GM18519 (cell line): ENCODE results near the gene GCLC.
A peak's percentile ranks its signal among the peaks of the same experiment; 100 is the strongest.
"Not testable (repeated sequence)": the region's sequence is repeated elsewhere in the genome, so short reads cannot be mapped to it uniquely, and the experiment has no call there.

Source experiments
- ATAC-seq: cut with Tn5 transposase; IDR thresholded peaks from one replicate; pipeline ENCODE4 v1.9.1; 2021; ENCODE audit warnings: mild to moderate bottlenecking, moderate library complexity; ENCODE audit not compliant: unreplicated experiment, low FRiP score

Gene GCLC

GRCh38 chr6:53544470-53545308 lies at the start of gene GCLC:
Gene GCLC, minus strand, starts transcription at chr6:53545101. Its CDS starts 456 bp downstream, at chr6:53544645.
- peak; percentile 66 for ATAC-seq

GRCh38 chr6:53594596-53594995 lies 49.7 kb upstream of the GCLC start:
- no peak for ATAC-seq

DNA sequence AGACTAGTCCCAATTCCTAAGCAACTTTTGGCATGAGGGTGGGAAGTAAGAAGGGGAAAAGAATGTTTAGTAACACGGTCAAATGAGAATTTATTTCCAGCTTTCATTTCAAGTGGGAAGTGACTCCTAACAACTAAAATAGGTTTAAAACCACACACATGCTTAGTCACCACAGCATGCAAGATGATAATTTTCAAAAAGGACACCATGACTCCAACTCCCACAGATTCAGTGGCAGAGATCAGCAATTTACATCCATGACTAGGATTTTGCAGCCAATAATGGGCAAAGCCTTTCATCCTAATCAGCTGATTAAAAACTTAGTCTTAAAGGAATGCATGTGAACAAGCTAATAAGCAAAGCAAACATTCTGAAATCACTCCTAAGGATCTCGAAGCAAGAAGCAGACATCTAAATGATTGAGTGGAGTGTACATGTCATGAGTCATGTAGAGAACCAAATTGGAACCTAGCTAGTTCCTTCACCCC lies 48.1 kb upstream of the GCLC start:
- no peak for ATAC-seq

DNA sequence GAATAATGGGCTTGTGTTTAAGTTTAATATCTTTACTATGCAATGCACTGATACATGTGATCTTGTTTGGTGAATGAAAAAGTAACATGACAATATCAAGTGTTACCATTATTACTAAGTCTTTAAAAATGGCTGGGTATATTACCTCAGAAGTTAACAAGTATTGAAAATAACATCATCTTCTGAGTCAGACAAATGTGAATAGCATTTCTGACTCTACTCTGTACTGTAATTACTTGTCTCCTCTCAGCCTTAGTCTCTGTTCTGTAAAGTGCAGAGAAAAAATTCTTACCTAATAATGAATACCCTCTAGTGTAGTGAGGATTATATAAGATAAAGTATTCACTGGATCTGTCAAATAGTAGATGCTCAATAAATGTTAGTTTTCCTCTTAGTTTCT lies 47.0 kb upstream of the GCLC start:
- no peak for ATAC-seq

- no peak for ATAC-seq
Measured at GRCh38 chr6:53588816-53589509, 44.1 kb upstream of the GCLC start.

DNA sequence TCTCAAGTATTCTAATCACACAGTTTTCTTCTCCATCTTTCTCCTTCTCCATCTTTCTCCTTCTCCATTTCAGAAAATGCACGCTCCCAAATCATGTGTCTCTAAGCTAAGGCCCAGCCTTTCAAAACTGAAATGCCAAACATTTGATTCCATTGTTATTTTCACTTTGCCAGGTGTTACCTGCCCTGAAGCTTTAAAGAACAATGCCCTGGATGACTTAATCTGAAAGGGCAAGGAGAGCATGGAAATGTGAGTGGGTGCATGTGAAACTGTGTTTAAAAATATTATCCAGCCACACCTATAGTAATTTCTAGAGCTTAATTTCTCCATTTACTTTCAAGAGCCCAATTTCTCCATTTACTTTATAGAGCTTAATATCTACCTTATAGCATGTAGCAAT lies 42.4 kb upstream of the GCLC start:
- ATAC-seq: no peak

GRCh38 chr6:53585208-53585900 lies 40.5 kb upstream of the GCLC start:
- ATAC-seq: no peak

DNA sequence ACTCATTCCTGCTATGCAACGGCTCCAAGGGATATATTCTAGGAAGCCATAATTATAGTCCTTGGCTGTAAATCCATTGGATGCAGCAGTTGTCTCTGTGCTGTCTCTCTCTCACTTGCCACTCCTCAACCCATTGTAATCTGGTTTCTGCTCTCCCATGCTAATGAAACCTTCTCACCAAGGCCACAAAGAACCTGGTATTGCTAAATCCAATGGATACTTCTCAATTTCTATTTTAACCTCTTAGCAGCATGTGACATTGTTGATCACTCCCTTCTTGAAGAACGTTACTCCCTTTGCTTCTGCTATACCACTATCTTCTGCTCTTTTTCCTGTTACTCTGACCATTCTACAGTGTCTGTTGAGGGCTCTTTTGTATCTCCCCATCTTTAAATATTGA lies 39.8 kb upstream of the GCLC start:
- no peak for ATAC-seq

GRCh38 chr6:53583451-53583850 lies 38.5 kb upstream of the GCLC start:
- ATAC-seq: no peak

GRCh38 chr6:53582963-53583362 lies 38.1 kb upstream of the GCLC start:
- ATAC-seq: no peak

DNA sequence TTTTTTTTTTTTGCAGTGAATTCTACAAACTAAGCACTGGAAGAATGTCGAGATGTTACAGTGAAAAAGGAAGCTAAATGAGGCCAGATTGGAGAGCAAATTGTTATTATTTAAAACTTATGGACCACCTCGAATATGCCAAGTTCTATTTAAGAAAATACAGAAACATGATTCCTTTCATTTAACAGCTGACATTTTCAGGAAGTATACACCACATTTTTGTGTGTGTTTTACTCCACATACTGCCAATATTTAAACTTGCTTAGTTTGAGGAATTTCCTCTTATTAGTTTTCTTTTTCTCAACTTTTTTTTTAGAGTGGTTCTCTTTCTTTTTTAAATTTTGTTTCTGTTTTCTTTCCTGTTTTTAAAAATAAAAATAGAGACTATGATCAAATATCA lies 37.0 kb upstream of the GCLC start:
- ATAC-seq: no peak

DNA sequence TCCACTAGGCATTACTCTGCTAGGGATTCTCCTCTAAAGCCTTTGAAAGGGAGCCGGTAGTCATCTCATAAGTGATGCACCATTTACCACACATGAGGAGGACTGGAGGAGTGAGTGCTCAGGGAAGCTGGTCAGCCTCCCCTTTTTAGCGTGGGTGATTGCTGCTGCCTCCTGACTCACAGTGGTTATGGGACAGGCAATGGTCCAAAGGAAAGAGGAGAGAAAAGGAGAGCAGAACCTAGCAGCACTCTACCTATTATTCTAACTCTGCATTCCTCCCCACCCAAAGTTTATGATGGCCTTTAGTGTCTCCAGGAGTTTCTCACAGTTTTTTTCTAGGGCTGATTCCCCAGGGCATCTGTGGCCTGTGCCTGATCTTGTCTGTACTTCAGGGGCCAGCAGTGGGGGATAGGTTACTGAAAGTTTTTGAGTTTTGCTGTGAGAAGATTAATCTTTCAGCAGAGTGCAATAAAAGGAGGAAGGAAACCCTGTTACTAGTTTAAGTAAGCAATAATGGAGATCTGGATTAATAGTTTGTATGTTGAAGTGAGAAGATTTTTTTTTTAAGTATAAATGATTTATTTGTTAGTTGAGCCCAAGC lies 36.4 kb upstream of the GCLC start:
- ATAC-seq: no peak

DNA sequence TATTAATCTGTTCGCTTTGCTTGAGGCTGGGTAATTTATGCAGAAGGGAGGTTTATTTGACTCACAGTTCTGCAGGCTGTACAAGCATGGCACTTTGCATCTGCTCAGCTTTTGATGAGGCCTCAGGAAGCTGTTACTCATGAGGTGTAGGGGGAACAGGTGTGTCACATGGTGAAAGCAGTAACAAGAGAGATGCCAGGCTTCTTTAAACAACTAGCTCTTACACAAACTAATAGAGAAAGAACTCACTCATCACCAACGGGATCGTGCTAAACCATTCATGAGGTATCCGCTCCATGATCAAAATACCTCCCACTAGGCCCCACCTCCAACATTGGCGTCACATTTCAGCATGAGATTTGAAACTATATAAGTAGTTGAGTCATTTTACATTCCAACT lies 34.4 kb upstream of the GCLC start:
- no peak for ATAC-seq

- ATAC-seq: no peak
Measured at GRCh38 chr6:53578371-53578770, 33.5 kb upstream of the GCLC start.

- no peak for ATAC-seq
Measured at GRCh38 chr6:53573299-53573698, 28.4 kb upstream of the GCLC start.

DNA sequence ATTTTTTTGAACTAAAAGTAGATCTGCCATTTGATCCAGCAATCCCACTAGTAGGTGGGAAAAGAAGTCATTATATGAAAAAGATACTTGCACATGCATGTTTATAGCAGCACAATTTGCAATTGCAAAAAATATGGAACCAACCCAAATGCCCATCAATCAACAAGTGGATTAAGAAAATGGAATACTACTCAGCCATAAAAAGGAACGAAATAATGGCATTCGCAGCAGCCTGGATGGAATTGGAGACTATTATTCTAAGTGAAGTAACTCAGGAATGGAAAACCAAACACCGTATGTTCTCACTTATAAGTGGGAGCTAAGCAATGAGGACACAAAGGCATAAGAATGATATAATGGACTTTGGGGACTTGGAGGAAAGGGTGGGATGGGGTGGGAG lies 27.5 kb upstream of the GCLC start:
- not testable (repeated sequence) for ATAC-seq

- no peak for ATAC-seq
Measured at GRCh38 chr6:53568776-53569616, 24.1 kb upstream of the GCLC start.

DNA sequence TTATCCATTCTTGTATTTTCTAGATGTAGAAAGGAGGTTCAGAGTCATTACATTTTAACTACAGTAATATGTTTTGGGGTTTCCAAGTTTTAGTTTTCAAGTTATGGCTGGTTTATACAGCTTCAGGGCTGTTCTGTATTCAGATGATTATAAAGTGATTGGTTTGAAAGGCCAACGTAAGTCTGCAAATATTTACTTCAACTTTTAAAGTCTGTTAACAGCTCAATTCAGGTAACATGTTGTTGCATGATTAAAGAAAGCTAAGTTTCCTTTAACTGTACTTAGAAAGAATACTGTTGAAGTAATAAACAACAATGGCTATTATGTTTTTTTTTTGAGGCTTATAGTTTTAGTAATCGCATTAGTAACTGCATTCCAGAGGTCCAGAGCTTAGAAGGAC lies 22.8 kb upstream of the GCLC start:
- ATAC-seq: no peak

DNA sequence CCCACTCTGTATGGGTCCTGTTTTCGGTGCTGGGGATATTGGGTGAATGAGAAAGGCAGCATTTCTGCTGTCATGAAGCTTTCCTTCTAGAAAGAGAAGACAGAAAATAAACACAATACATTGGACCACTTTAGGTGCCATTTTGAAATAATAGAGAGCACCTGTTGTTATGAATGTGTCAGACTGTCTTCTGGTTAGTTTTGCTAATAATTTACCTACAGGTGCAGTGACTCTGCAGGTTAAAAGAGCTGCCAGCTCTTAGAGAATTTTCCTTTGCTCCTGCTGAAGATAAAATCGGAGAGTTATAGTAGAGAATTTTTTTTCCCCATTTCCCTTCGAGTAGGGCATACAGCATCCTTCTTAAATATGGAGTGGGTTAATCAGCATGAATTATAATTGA lies 21.9 kb upstream of the GCLC start:
- no peak for ATAC-seq

DNA sequence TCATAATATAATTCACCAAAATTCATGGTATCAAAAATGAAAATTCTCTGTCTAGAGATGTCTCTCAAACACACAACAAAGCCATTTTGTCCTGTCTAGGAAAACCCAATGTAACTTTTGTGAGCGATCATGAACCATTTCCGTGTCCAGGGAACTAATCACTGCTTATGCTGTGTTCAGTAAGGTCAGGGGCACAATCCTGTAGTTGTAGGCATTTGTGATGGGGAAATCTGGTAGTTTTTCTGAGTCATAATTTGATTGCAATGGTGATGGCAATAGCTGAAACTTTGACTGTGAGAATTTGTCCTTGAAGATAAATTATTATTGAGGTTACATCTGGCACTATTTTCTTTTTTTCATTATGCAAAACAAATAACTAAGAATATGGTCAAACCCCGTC lies 21.0 kb upstream of the GCLC start:
- ATAC-seq: no peak
